Endothelial cell of umbilical vein (primary cell): ENCODE results near the gene AMD1. TPM values are rescaled to one million over a fixed set of nuclear protein-coding genes. Genes with fewer than 3 reads are reported as not detected.

Source experiments
- BruUV-seq: library from RNA; stranded (reverse); fragments of 400-500 nt; replicated peaks from 2 replicates; lab custom pipeline; 2021; lab: Mats Ljungman, UMichigan
- CTCF ChIA-PET: fragments of 300-600, 350-600 bp; sonication (Branson Sonifier 250); formaldehyde crosslinking; loops from one replicate; lab custom pipeline; 2021; ENCODE audit warnings: antibody characterized with exemption, inconsistent platforms; lab: Charles Lee
- POLR2A ChIA-PET: fragments of 300-600, 350-600 bp; sonication (Branson Sonifier 250); formaldehyde crosslinking; loops from one replicate; lab custom pipeline; 2021; ENCODE audit warnings: antibody characterized with exemption, inconsistent platforms; lab: Charles Lee
- DNase-seq: peaks from one replicate; pipeline ENCODE4 v3.0.0-alpha.2; 2011; ENCODE audit warnings: low read depth, low spot score
- FAIRE-seq: peaks from 2 replicates; lab custom pipeline; 2011; peaks lifted over from hg19 to GRCh38; lab: Jason Lieb, UNC
- H2AFZ ChIP-seq: 2 replicates; pipeline ENCODE4 v1.6.0; 2012; ENCODE audit warnings: low read depth, low read length, control low read depth, inconsistent platforms
- H3K27ac ChIP-seq: 2 replicates; pipeline ENCODE4 v1.5.1; 2011; ENCODE audit warnings: low read depth, mild to moderate bottlenecking, control low read depth, low read length, moderate library complexity; ENCODE audit not compliant: insufficient read depth
- H3K27me3 ChIP-seq, 2 experiments: 2 replicates each; pipeline versions ENCODE4 v1.6.0 to v1.6.1; 2011; ENCODE audit warnings: low read length in 2 of 2, mixed read lengths in 1 of 2; ENCODE audit not compliant: control insufficient read depth in 2 of 2, insufficient read depth in 2 of 2
- H3K36me3 ChIP-seq, 2 experiments: 2 replicates in 1 of 2; 3 replicates in 1 of 2; pipeline ENCODE4 v1.5.1; 2011; ENCODE audit warnings: low read length in 2 of 2, mild to moderate bottlenecking in 1 of 2, moderate library complexity in 1 of 2; ENCODE audit not compliant: control insufficient read depth in 2 of 2, insufficient read depth in 2 of 2; ENCODE audit errors: extremely low read depth in 1 of 2
- H3K4me1 ChIP-seq: 3 replicates; pipeline ENCODE4 v1.5.1; 2011; ENCODE audit warnings: mild to moderate bottlenecking, low read length; ENCODE audit not compliant: control insufficient read depth, insufficient read depth; ENCODE audit errors: extremely low read depth
- H3K4me2 ChIP-seq: 2 replicates; pipeline ENCODE4 v1.6.1; 2011; ENCODE audit warnings: low read length, control low read depth, mixed read lengths; ENCODE audit not compliant: insufficient read depth
- H3K4me3 ChIP-seq, 3 experiments: fragments of 200-600 bp in 1 of 3; sonication (generic), shearing (Covaris generic) in 1 of 3; replicated peaks in 1 of 3; 2 replicates each; pipeline ENCODE4 v1.5.1; 2011 to 2016; ENCODE audit warnings: control low read depth in 3 of 3, low read length in 3 of 3, mild to moderate bottlenecking in 2 of 3, inconsistent platforms in 1 of 3, low read depth in 1 of 3, moderate library complexity in 1 of 3; ENCODE audit not compliant: insufficient read depth in 1 of 3
- H3K79me2 ChIP-seq: 2 replicates; pipeline ENCODE4 v1.6.0; 2012; ENCODE audit warnings: low read length, inconsistent platforms; ENCODE audit not compliant: control insufficient read depth, insufficient read depth
- H3K9ac ChIP-seq: replicated peaks from 2 replicates; pipeline ENCODE3; 2011; ENCODE audit warnings: low read length, control low read depth; ENCODE audit not compliant: insufficient read depth; ENCODE audit errors: extremely low read depth
- H3K9me1 ChIP-seq: replicated peaks from 3 replicates; pipeline ENCODE4 v1.6.0; 2011; ENCODE audit warnings: mild to moderate bottlenecking, low read length; ENCODE audit not compliant: control insufficient read depth, insufficient read depth; ENCODE audit errors: extremely low read depth
- H3K9me3 ChIP-seq: replicated peaks from 2 replicates; pipeline ENCODE4 v1.5.1; 2012; ENCODE audit warnings: low read length, inconsistent platforms; ENCODE audit not compliant: control insufficient read depth, insufficient read depth
- H4K20me1 ChIP-seq: replicated peaks from 2 replicates; pipeline ENCODE3; 2011; ENCODE audit warnings: mild to moderate bottlenecking, low read length; ENCODE audit not compliant: control insufficient read depth, insufficient read depth; ENCODE audit errors: extremely low read depth
- CTCF ChIP-seq, 2 donors: IDR thresholded peaks; 1 replicate in 1 of 2; 2 replicates in 1 of 2; pipeline ENCODE4 v1.5.1; 2011; ENCODE audit warnings: low read length in 2 of 2, mild to moderate bottlenecking in 2 of 2, moderate library complexity in 2 of 2, control low read depth in 1 of 2, inconsistent platforms in 1 of 2, low read depth in 1 of 2; ENCODE audit not compliant: insufficient read depth in 1 of 2; ENCODE audit errors: extremely low read depth in 1 of 2
- EZH2 ChIP-seq: IDR thresholded peaks from 2 replicates; pipeline ENCODE4 v1.6.1; 2012; ENCODE audit warnings: borderline replicate concordance, low read depth, mild to moderate bottlenecking, moderate library complexity, low read length, inconsistent platforms; ENCODE audit not compliant: severe bottlenecking
- FOS ChIP-seq: IDR thresholded peaks from 2 replicates; pipeline ENCODE4 v1.6.1; 2011; ENCODE audit warnings: mild to moderate bottlenecking, low read length, moderate library complexity, borderline replicate concordance; ENCODE audit not compliant: insufficient read depth
- GATA2 ChIP-seq: IDR thresholded peaks from 2 replicates; pipeline ENCODE4 v1.7.0; 2011; ENCODE audit warnings: low read depth, mild to moderate bottlenecking, moderate library complexity, mixed read lengths, low read length; ENCODE audit not compliant: insufficient read length, insufficient read depth
- JUN ChIP-seq: IDR thresholded peaks from 2 replicates; pipeline ENCODE4 v1.6.1; 2011; ENCODE audit warnings: borderline replicate concordance, low read depth; ENCODE audit not compliant: insufficient read length, insufficient read depth
- MYC ChIP-seq: IDR thresholded peaks from one replicate; pipeline ENCODE4 v1.6.1; 2011; ENCODE audit warnings: mild to moderate bottlenecking, low read depth, low read length
- POLR2A ChIP-seq: IDR thresholded peaks from 2 replicates; pipeline ENCODE4 v1.6.1; 2012; ENCODE audit warnings: low read depth, mild to moderate bottlenecking, control low read depth, low read length
- POLR2AphosphoS5 ChIP-seq: IDR thresholded peaks from 2 replicates; pipeline ENCODE4 v1.6.1; 2012; ENCODE audit warnings: low read depth, mild to moderate bottlenecking, control low read depth, low read length, moderate library complexity; ENCODE audit not compliant: insufficient read depth
- dilution Hi-C: fragments of 300-500 bp; cut with MboI; formaldehyde crosslinking; loops from one replicate; pipeline ENCODE4 v1.15.0; 2019; ENCODE audit warnings: low sequenced_read_pairs; ENCODE audit not compliant: extremely low pct_ligation_motif_present
- intact Hi-C: fragments of 100-400 bp; cut with micrococcal nuclease; formaldehyde crosslinking; loops from one replicate; pipeline ENCODE4 v1.10.0; 2022
- polyA plus RNA-seq, 4 experiments: library from polyadenylated mRNA; depleted of rRNA in 3 of 4; stranded (reverse) in 3 of 4; unstranded in 1 of 4; fragments of >200 nt; gene quantifications; 2 replicates each; pipeline versions ENCODE4 v1.2.1 to v1.2.3, GENCODE V29; 2011 to 2012; ENCODE audit warnings: missing spikeins in 1 of 4
- total RNA-seq: library from RNA; stranded (reverse); gene quantifications from 2 replicates; pipeline ENCODE4 v1.2.3, GENCODE V29; 2021
- TF ChIP-seq, protein P1 (sequence below): IDR thresholded peaks from 2 replicates; pipeline ENCODE4 v1.6.1; 2011; ENCODE audit not compliant: insufficient read depth, insufficient read length

Gene AMD1
- total and polyA plus RNA-seq, 2 donors (not counting 3 experiments of a cell fraction or from before 2014, with no cell fraction given), result 13.1 to 48.2 TPM

DNA sequence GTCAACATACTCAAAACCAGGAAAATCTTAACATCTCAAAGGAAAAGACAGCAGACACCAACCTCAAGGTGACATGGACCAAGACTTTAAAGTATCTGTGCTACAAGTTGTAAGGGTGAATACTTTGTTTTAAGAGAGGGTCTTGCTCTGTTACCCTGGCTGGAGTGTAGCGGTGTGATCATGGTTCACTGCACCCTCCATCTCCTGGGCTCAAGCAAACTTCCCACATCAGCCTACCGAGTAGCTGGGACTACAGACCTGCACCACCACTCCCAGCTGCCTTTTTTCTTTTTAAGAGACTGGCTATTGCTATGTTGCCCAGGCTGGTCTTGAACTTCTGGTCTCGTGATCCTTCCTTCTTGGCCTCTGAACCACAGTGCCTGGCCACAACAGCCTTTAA is 9.7 kb downstream of the AMD1 start:
- H3K36me3 ChIP-seq, result no peaks in the 10 kb centered on the region
- TF ChIP-seq JUN, result no peak
- TF ChIP-seq POLR2A, result no peak
- TF ChIP-seq POLR2AphosphoS5, result no peak
- no peak for TF ChIP-seq MYC
- TF ChIP-seq, protein P1, sequence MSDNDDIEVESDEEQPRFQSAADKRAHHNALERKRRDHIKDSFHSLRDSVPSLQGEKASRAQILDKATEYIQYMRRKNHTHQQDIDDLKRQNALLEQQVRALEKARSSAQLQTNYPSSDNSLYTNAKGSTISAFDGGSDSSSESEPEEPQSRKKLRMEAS, result no peak
- no peak for TF ChIP-seq EZH2
- DNase-seq (no peak), FAIRE-seq (no peak)
- no peaks in the 10 kb centered on the region for H3K9me3 ChIP-seq
- no peak overlapping the region for H3K27ac ChIP-seq
- H3K9ac ChIP-seq, result no peak overlapping the region
- H2AFZ ChIP-seq, result no peak overlapping the region
- no peak overlapping the region for H3K4me2 ChIP-seq
- dilution Hi-C loops, result no loop called here
- intact Hi-C loops, result no loop called here
- H3K4me3 ChIP-seq, result no peak overlapping the region
- H4K20me1 ChIP-seq, result peaks cover 11% of the 10 kb centered on the region
- H3K79me2 ChIP-seq, result peaks cover 100% of the 10 kb centered on the region
- ChIA-PET POLR2A (interaction anchor here (3.8 kb wide), 1 partner anchor 10 kb away, joined by 25 read pairs; the partner anchor contains the start of gene AMD1), CTCF (no interaction called here)
- BruUV-seq, result no TSS peak
- H3K9me1 ChIP-seq, result no peaks in the 10 kb centered on the region
- peaks cover 8% of the 10 kb centered on the region for H3K4me1 ChIP-seq
- no peaks in the 10 kb centered on the region for H3K27me3 ChIP-seq

- no peak for DNase-seq
- Histone ChIP-seq H3K4me2 (no peak overlapping the region), H2AFZ (no peak overlapping the region), H3K9me3 (no peaks in the 10 kb centered on the region), H3K4me3 (no peak overlapping the region), H3K79me2 (peaks cover 98% of the 10 kb centered on the region), H3K27ac (peak overlapping the region; percentile 7), H3K9ac (no peak overlapping the region), H3K4me1 (peaks cover 5% of the 10 kb centered on the region), H4K20me1 (peaks cover 6% of the 10 kb centered on the region), H3K27me3 (no peaks in the 10 kb centered on the region), H3K9me1 (no peaks in the 10 kb centered on the region), H3K36me3 (no peaks in the 10 kb centered on the region)
- POLR2A ChIA-PET, result interaction anchor here (2.1 to 3.8 kb wide), 2 partner anchors 9 to 11 kb away, joined by 11 to 25 read pairs; partner anchors contain the start of gene AMD1
- no TSS peak for BruUV-seq
- intact Hi-C loops, result no loop called here
- dilution Hi-C loops, result no loop called here
- FAIRE-seq, result peak; percentile 28
- no peak for TF ChIP-seq POLR2A
- no peak for TF ChIP-seq GATA2
- no peak for TF ChIP-seq POLR2AphosphoS5
- TF ChIP-seq, protein P1, result no peak
- TF ChIP-seq MYC, result no peak
- TF ChIP-seq EZH2, result no peak
- TF ChIP-seq FOS, result no peak
- TF ChIP-seq CTCF (IDR thresholded peaks at IDR 0.05; ENCODE audit: extremely low read depth in 1 of 2, insufficient read depth in 1 of 2, low read depth in 1 of 2, low read length in 2 of 2), result no peak
- TF ChIP-seq JUN, result no peak
- CTCF ChIA-PET, result no interaction called here
These were observed 10.9 kb downstream of the AMD1 start for GRCh38 chr6:110885526-110885925.
